ENCODE measurements around the gene SYTL2.

The SYTL2 gene

GRCh38 chr11:85710917-85711316, 100.0 kb downstream of the SYTL2 start:
- TF ChIP-seq CTCF (conservative IDR thresholded peaks at IDR 0.05) (no peak), ZFX (IDR thresholded peaks at IDR 0.05) (no peak)
- H3K27ac ChIP-seq, result no peak overlapping the region

- no peak for TF ChIP-seq ZFX (IDR thresholded peaks at IDR 0.05)
- no peak overlapping the region for H3K27ac ChIP-seq
Measured at GRCh38 chr11:85709941-85710702, 100.8 kb downstream of the SYTL2 start.

- no peak overlapping the region for H3K27ac ChIP-seq
- TF ChIP-seq CTCF (conservative IDR thresholded peaks at IDR 0.05), result no peak
- TF ChIP-seq ZFX (IDR thresholded peaks at IDR 0.05), result no peak
Measured at GRCh38 chr11:85705800-85706199, 105.1 kb downstream of the SYTL2 start.

GRCh38 chr11:85704967-85705366, 106.0 kb downstream of the SYTL2 start:
- no peak overlapping the region for H3K27ac ChIP-seq
- TF ChIP-seq CTCF (conservative IDR thresholded peaks at IDR 0.05) (no peak), ZFX (IDR thresholded peaks at IDR 0.05) (no peak)

GRCh38 chr11:85699957-85700741, 110.8 kb downstream of the SYTL2 start:
- H3K27ac ChIP-seq, result no peak overlapping the region
- TF ChIP-seq CTCF (conservative IDR thresholded peaks at IDR 0.05), result no peak
- TF ChIP-seq ZFX (IDR thresholded peaks at IDR 0.05), result no peak

GRCh38 chr11:85698195-85698594, 112.7 kb downstream of the SYTL2 start:
- H3K27ac ChIP-seq, result no peak overlapping the region
- TF ChIP-seq ZFX (IDR thresholded peaks at IDR 0.05), result no peak
- TF ChIP-seq CTCF (conservative IDR thresholded peaks at IDR 0.05), result no peak

GRCh38 chr11:85697747-85698146, 113.2 kb downstream of the SYTL2 start:
- TF ChIP-seq CTCF (conservative IDR thresholded peaks at IDR 0.05), result no peak
- no peak for TF ChIP-seq ZFX (IDR thresholded peaks at IDR 0.05)
- H3K27ac ChIP-seq, result no peak overlapping the region
